ENCODE data around the gene SEH1L. TPM values are rescaled to one million over a fixed set of nuclear protein-coding genes. Genes with fewer than 3 reads are reported as not detected.

Gene SEH1L
- polyA plus RNA-seq, 2 of the 4 experiments (the other 2 are of a cell fraction) = 31.6 to 63.1 TPM

- no peak for TF ChIP-seq GATA3 (IDR thresholded peaks at IDR 0.05; ENCODE audit: borderline replicate concordance)
- no peak for TF ChIP-seq CHD2 (IDR thresholded peaks at IDR 0.05; ENCODE audit: low read length, partially characterized antibody)
- TF ChIP-seq RFX5 (IDR thresholded peaks at IDR 0.05) = no peak
- no peak for TF ChIP-seq RCOR1 (IDR thresholded peaks at IDR 0.05; ENCODE audit: low read depth, low read length)
- TF ChIP-seq KDM1A (IDR thresholded peaks at IDR 0.05; ENCODE audit: low read depth) = no peak
- no peak for TF ChIP-seq CEBPB (IDR thresholded peaks at IDR 0.05)
These were observed 25.5 kb upstream of the SEH1L start (continued) for GRCh38 chr18:12922266-12922665.

GRCh38 chr18:12924616-12925015 lies 23.2 kb upstream of the SEH1L start:
- POLR2A ChIA-PET = no interaction called here
- DNase-seq (ENCODE audit: low read depth in 1 of 2, low spot score in 1 of 2) (no peak), ATAC-seq (no peak), FAIRE-seq (no peak)
- H3K27ac ChIP-seq = no peak overlapping the region
- TF ChIP-seq BHLHE40 (IDR thresholded peaks at IDR 0.05; ENCODE audit: low read depth, low read length) = no peak
- no peak for TF ChIP-seq NFE2L2 (conservative IDR thresholded peaks at IDR 0.05; ENCODE audit: low read length)
- no peak for TF ChIP-seq FOSL2 (IDR thresholded peaks at IDR 0.05)
- no peak for TF ChIP-seq FOSL2 (CRISPR knock-in tag; IDR thresholded peaks at IDR 0.05)
- TF ChIP-seq CTCF (IDR thresholded peaks at IDR 0.05) = no peak
- no peak for TF ChIP-seq KDM5A (IDR thresholded peaks at IDR 0.05)
- TF ChIP-seq RAD21 (conservative IDR thresholded peaks at IDR 0.05 in 1 of 2, IDR thresholded peaks at IDR 0.05 in 1 of 2) = no peak
- TF ChIP-seq FOSB (CRISPR knock-in tag; IDR thresholded peaks at IDR 0.05) = no peak
- no peak for TF ChIP-seq E2F6 (IDR thresholded peaks at IDR 0.05; ENCODE audit: borderline replicate concordance, low read depth)
- no peak for TF ChIP-seq ELK1 (IDR thresholded peaks at IDR 0.05; ENCODE audit: low read depth, low read length)
- no peak for TF ChIP-seq HEYL (CRISPR knock-in tag; IDR thresholded peaks at IDR 0.05)
- TF ChIP-seq RNF2 (IDR thresholded peaks at IDR 0.05; ENCODE audit: borderline replicate concordance, low read depth) = no peak
- no peak for TF ChIP-seq MAX (IDR thresholded peaks at IDR 0.05)
- TF ChIP-seq ZC3H11A (IDR thresholded peaks at IDR 0.05) = no peak
- no peak for TF ChIP-seq POLR2AphosphoS2 (conservative IDR thresholded peaks at IDR 0.05; ENCODE audit: low read length)
- CTCF ChIA-PET = interaction anchor here (5.1 kb wide), 1 partner anchor 10 kb away, joined by 39 read pairs; no protein-coding TSS in a partner anchor
- H3K9me3 ChIP-seq = no peaks in the 10 kb centered on the region
- H3K4me3 ChIP-seq = no peak overlapping the region
- no peak overlapping the region for H3K4me2 ChIP-seq
- WGBS (ENCODE audit: missing lambda C conversion rate) = 86% methylated on average over 6 of the region's 6 CpGs
- H3K4me1 ChIP-seq = no peaks in the 10 kb centered on the region

- no peaks in the 10 kb centered on the region for H3K4me1 ChIP-seq
- FAIRE-seq (no peak), ATAC-seq (no peak), DNase-seq (ENCODE audit: low read depth in 1 of 2, low spot score in 1 of 2) (no peak)
- no peak overlapping the region for H3K4me2 ChIP-seq
- ChIA-PET CTCF (interaction anchor here (1.3 to 2.9 kb wide), 4 partner anchors 184 to 536 kb away, joined by 3 to 14 read pairs (median 6); no protein-coding TSS in a partner anchor), POLR2A (no interaction called here)
- H3K4me3 ChIP-seq = no peak overlapping the region
- H3K27ac ChIP-seq = no peak overlapping the region
- 71% methylated on average over 4 of the region's 4 CpGs for WGBS (ENCODE audit: missing lambda C conversion rate)
- TF ChIP-seq ZSCAN20 (CRISPR knock-in tag; IDR thresholded peaks at IDR 0.05) (no peak), ZNF302 (CRISPR knock-in tag; IDR thresholded peaks at IDR 0.05) (no peak), USF2 (IDR thresholded peaks at IDR 0.05) (no peak), MAX (IDR thresholded peaks at IDR 0.05) (no peak)
- H3K9me3 ChIP-seq = no peaks in the 10 kb centered on the region
These were observed 19.6 kb upstream of the SEH1L start for GRCh38 chr18:12928206-12928605.
